ENCODE data around the gene VEGFC.

Gene VEGFC

DNA sequence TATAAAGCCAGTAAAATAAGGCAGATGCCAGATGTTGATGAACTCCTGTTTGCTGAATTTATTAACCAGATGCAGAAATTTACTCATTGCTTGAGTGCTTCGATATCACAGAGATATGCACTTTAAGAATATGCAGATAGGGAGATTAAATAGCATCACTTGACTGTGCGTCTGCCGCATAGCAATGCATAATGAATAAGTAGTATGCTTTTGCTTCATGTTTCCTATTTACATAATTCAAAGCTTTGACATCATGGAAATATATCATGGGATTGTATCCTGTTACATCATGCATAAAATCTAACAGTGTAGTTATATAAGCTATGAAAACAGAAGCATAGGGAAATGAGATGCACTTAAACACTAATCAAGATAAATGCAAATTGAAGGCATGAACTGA lies 45.9 kb downstream of the VEGFC start:
- H3F3A ChIP-seq (ENCODE audit: insufficient read depth, low read length) = no peaks in the 10 kb centered on the region
- H3K27ac ChIP-seq (ENCODE audit: low read depth, low read length, poor library complexity, severe bottlenecking) = no peak overlapping the region
- no peaks in the 10 kb centered on the region for H4K20me1 ChIP-seq (ENCODE audit: insufficient read depth, low read length)

DNA sequence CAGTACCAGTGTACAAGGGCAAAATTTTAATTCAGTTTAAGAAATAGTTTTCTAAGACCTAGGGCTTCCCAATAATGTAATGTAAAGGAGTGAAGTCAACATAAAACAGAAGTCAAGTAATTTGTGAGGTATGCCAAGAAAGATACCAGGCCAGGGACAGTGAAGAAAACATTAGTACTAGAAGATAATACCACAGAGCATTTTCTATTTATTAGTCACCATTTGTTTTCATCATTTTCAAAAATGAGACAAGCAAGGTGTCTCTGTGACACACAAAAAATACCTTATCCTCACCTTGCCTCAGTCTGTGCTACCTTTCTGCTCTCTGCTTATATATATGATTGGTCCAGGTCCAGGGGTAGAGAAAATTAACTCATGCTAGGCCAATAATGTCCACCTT lies 46.8 kb downstream of the VEGFC start:
- Histone ChIP-seq H3K4me3 (ENCODE audit: low read depth, low read length, poor library complexity, severe bottlenecking) (no peak overlapping the region), H3K36me3 (ENCODE audit: insufficient read depth, low read length) (no peaks in the 10 kb centered on the region), H3K4me1 (ENCODE audit: insufficient read depth, low read length, severe bottlenecking) (no peaks in the 10 kb centered on the region), H3K9ac (ENCODE audit: low read length) (no peak overlapping the region), H3K9me2 (ENCODE audit: low read depth, low read length) (no peaks in the 10 kb centered on the region), H3F3A (ENCODE audit: insufficient read depth, low read length) (no peaks in the 10 kb centered on the region), H3K9me3 (ENCODE audit: low read length) (no peaks in the 10 kb centered on the region), H3K79me2 (ENCODE audit: insufficient read depth, low read length) (no peaks in the 10 kb centered on the region), H3K27ac (ENCODE audit: low read depth, low read length, poor library complexity, severe bottlenecking) (no peak overlapping the region), H3K4me2 (ENCODE audit: low read length) (no peak overlapping the region), H4K20me1 (ENCODE audit: insufficient read depth, low read length) (no peaks in the 10 kb centered on the region), H3K27me3 (ENCODE audit: insufficient read depth, low read length) (no peaks in the 10 kb centered on the region), H2AFZ (ENCODE audit: low read length) (no peak overlapping the region)
- no peak for TF ChIP-seq EZH2 (IDR thresholded peaks at IDR 0.05; ENCODE audit: borderline replicate concordance, low read length)
- TF ChIP-seq, protein P1, sequence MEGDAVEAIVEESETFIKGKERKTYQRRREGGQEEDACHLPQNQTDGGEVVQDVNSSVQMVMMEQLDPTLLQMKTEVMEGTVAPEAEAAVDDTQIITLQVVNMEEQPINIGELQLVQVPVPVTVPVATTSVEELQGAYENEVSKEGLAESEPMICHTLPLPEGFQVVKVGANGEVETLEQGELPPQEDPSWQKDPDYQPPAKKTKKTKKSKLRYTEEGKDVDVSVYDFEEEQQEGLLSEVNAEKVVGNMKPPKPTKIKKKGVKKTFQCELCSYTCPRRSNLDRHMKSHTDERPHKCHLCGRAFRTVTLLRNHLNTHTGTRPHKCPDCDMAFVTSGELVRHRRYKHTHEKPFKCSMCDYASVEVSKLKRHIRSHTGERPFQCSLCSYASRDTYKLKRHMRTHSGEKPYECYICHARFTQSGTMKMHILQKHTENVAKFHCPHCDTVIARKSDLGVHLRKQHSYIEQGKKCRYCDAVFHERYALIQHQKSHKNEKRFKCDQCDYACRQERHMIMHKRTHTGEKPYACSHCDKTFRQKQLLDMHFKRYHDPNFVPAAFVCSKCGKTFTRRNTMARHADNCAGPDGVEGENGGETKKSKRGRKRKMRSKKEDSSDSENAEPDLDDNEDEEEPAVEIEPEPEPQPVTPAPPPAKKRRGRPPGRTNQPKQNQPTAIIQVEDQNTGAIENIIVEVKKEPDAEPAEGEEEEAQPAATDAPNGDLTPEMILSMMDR (IDR thresholded peaks at IDR 0.05; ENCODE audit: low read length) = no peak

More for the DNA sequence above, 45.9 kb downstream of the VEGFC start:
- no peaks in the 10 kb centered on the region for H3K36me3 ChIP-seq (ENCODE audit: insufficient read depth, low read length)
- no peak overlapping the region for H3K4me2 ChIP-seq (ENCODE audit: low read length)
- H3K4me3 ChIP-seq (ENCODE audit: low read depth, low read length, poor library complexity, severe bottlenecking) = no peak overlapping the region
- no peaks in the 10 kb centered on the region for H3K79me2 ChIP-seq (ENCODE audit: insufficient read depth, low read length)
- no peaks in the 10 kb centered on the region for H3K27me3 ChIP-seq (ENCODE audit: insufficient read depth, low read length)
- no peaks in the 10 kb centered on the region for H3K9me3 ChIP-seq (ENCODE audit: low read length)
- H2AFZ ChIP-seq (ENCODE audit: low read length) = no peak overlapping the region
- no peaks in the 10 kb centered on the region for H3K9me2 ChIP-seq (ENCODE audit: low read depth, low read length)
- TF ChIP-seq EZH2 (IDR thresholded peaks at IDR 0.05; ENCODE audit: borderline replicate concordance, low read length) = no peak
- TF ChIP-seq, protein P1 (IDR thresholded peaks at IDR 0.05; ENCODE audit: low read length) = no peak
- no peaks in the 10 kb centered on the region for H3K4me1 ChIP-seq (ENCODE audit: insufficient read depth, low read length, severe bottlenecking)
- H3K9ac ChIP-seq (ENCODE audit: low read length) = no peak overlapping the region

DNA sequence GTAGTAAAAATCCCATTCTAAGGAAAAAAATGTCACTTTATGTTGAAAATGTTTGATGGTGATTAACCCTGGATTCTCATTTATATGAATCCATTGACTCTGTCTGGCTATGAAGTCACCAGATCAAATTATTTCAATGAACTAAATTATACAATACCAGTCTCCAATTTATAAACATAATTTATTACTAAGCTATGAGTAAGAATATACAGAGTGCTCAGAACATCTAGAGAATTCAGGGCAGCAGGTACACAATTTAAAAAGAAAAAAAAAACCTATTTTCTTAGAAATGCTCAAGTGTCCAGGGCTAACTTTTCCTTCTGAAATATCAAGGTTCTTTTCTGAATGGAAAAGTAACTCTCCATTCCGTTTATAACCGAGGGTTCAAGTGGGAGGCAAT lies 48.6 kb downstream of the VEGFC start:
- Histone ChIP-seq H3K4me1 (ENCODE audit: insufficient read depth, low read length, severe bottlenecking) (no peaks in the 10 kb centered on the region), H3K9me3 (ENCODE audit: low read length) (no peaks in the 10 kb centered on the region), H3K36me3 (ENCODE audit: insufficient read depth, low read length) (no peaks in the 10 kb centered on the region), H3K27ac (ENCODE audit: low read depth, low read length, poor library complexity, severe bottlenecking) (no peak overlapping the region), H3K9me2 (ENCODE audit: low read depth, low read length) (no peaks in the 10 kb centered on the region), H3K4me2 (ENCODE audit: low read length) (no peak overlapping the region), H2AFZ (ENCODE audit: low read length) (no peak overlapping the region), H3K79me2 (ENCODE audit: insufficient read depth, low read length) (no peaks in the 10 kb centered on the region), H3F3A (ENCODE audit: insufficient read depth, low read length) (no peaks in the 10 kb centered on the region), H3K27me3 (ENCODE audit: insufficient read depth, low read length) (no peaks in the 10 kb centered on the region), H3K9ac (ENCODE audit: low read length) (no peak overlapping the region), H4K20me1 (ENCODE audit: insufficient read depth, low read length) (no peaks in the 10 kb centered on the region), H3K4me3 (ENCODE audit: low read depth, low read length, poor library complexity, severe bottlenecking) (no peak overlapping the region)
- TF ChIP-seq EZH2 (IDR thresholded peaks at IDR 0.05; ENCODE audit: borderline replicate concordance, low read length) = no peak
- TF ChIP-seq, protein P1 (IDR thresholded peaks at IDR 0.05; ENCODE audit: low read length) = no peak

Measured in OCI-LY1 (cell line).